Activated naive CD4-positive, alpha-beta T cell treated with anti-CD3 and anti-CD28 coated beads, Interleukin-2, amount 50 U/mL, for 24 hours (primary cell): ENCODE data around the gene CES1.
"Not testable (repeated sequence)": the region's sequence is repeated elsewhere in the genome, so short reads cannot be mapped to it uniquely, and the experiment has no call there.

Source experiments
- H3K27ac Mint-ChIP-seq: one replicate; pipeline ENCODE4 v1.8.0; 2021; ENCODE audit warnings: mild to moderate bottlenecking, mixed read lengths
- H3K27me3 Mint-ChIP-seq: one replicate; pipeline ENCODE4 v1.8.0; 2021; ENCODE audit warnings: mixed read lengths
- H3K36me3 Mint-ChIP-seq: one replicate; pipeline ENCODE4 v1.8.0; 2021; ENCODE audit warnings: mixed read lengths
- H3K4me1 Mint-ChIP-seq: one replicate; pipeline ENCODE4 v1.8.0; 2021; ENCODE audit warnings: mixed read lengths
- H3K4me3 Mint-ChIP-seq: one replicate; pipeline ENCODE4 v1.8.0; 2021; ENCODE audit warnings: mild to moderate bottlenecking, mixed read lengths
- H3K9me3 Mint-ChIP-seq: one replicate; pipeline ENCODE4 v1.8.0; 2021; ENCODE audit warnings: mixed read lengths

Gene CES1

GRCh38 chr16:55817236-55817912 lies 15.5 kb downstream of the CES1 start:
- Mint-ChIP-seq H3K27me3 (peaks cover 10% of the 10 kb centered on the region), H3K4me1 (no peaks in the 10 kb centered on the region), H3K36me3 (no peaks in the 10 kb centered on the region), H3K9me3 (no peaks in the 10 kb centered on the region), H3K4me3 (no peak overlapping the region), H3K27ac (no peak overlapping the region)

GRCh38 chr16:55816222-55816621 lies 16.7 kb downstream of the CES1 start:
- peaks cover 11% of the 10 kb centered on the region for H3K27me3 Mint-ChIP-seq
- not testable (repeated sequence) for H3K27ac Mint-ChIP-seq, H3K4me3 Mint-ChIP-seq, H3K9me3 Mint-ChIP-seq, H3K36me3 Mint-ChIP-seq, H3K4me1 Mint-ChIP-seq

- no peaks in the 10 kb centered on the region for H3K36me3 Mint-ChIP-seq
- H3K27ac Mint-ChIP-seq = no peak overlapping the region
- H3K4me3 Mint-ChIP-seq = no peak overlapping the region
Observed at GRCh38 chr16:55815320-55815719, 17.6 kb downstream of the CES1 start.

GRCh38 chr16:55814174-55814573 lies 18.7 kb downstream of the CES1 start:
- not testable (repeated sequence) for H3K4me1 Mint-ChIP-seq, H3K4me3 Mint-ChIP-seq, H3K9me3 Mint-ChIP-seq, H3K36me3 Mint-ChIP-seq, H3K27ac Mint-ChIP-seq
- peaks cover 11% of the 10 kb centered on the region for H3K27me3 Mint-ChIP-seq

More at GRCh38 chr16:55815320-55815719, 17.6 kb downstream of the CES1 start:
- Mint-ChIP-seq H3K9me3 (no peaks in the 10 kb centered on the region), H3K27me3 (peaks cover 9% of the 10 kb centered on the region), H3K4me1 (no peaks in the 10 kb centered on the region)

GRCh38 chr16:55813730-55814129 lies 19.2 kb downstream of the CES1 start:
- not testable (repeated sequence) for H3K9me3 Mint-ChIP-seq, H3K4me1 Mint-ChIP-seq, H3K4me3 Mint-ChIP-seq, H3K27me3 Mint-ChIP-seq, H3K27ac Mint-ChIP-seq, H3K36me3 Mint-ChIP-seq

- no peaks in the 10 kb centered on the region for H3K9me3 Mint-ChIP-seq
- H3K4me1 Mint-ChIP-seq = no peaks in the 10 kb centered on the region
- H3K27ac Mint-ChIP-seq = no peak overlapping the region
- no peaks in the 10 kb centered on the region for H3K36me3 Mint-ChIP-seq
- H3K4me3 Mint-ChIP-seq = no peak overlapping the region
- peaks cover 9% of the 10 kb centered on the region for H3K27me3 Mint-ChIP-seq
Observed at GRCh38 chr16:55812951-55813350, 19.9 kb downstream of the CES1 start.

GRCh38 chr16:55811811-55812210 lies 21.1 kb downstream of the CES1 start:
- H3K36me3 Mint-ChIP-seq = no peaks in the 10 kb centered on the region
- no peak overlapping the region for H3K27ac Mint-ChIP-seq
- H3K4me3 Mint-ChIP-seq = no peak overlapping the region
- no peaks in the 10 kb centered on the region for H3K9me3 Mint-ChIP-seq
- H3K27me3 Mint-ChIP-seq = peaks cover 9% of the 10 kb centered on the region
- H3K4me1 Mint-ChIP-seq = no peaks in the 10 kb centered on the region

GRCh38 chr16:55810451-55810961 lies 22.4 kb downstream of the CES1 start:
- Mint-ChIP-seq H3K4me3 (no peak overlapping the region), H3K36me3 (no peaks in the 10 kb centered on the region), H3K27me3 (peaks cover 9% of the 10 kb centered on the region), H3K27ac (no peak overlapping the region), H3K9me3 (no peaks in the 10 kb centered on the region), H3K4me1 (no peaks in the 10 kb centered on the region)

GRCh38 chr16:55809851-55810250 lies 23.0 kb downstream of the CES1 start:
- no peaks in the 10 kb centered on the region for H3K9me3 Mint-ChIP-seq
- no peaks in the 10 kb centered on the region for H3K4me1 Mint-ChIP-seq
- no peak overlapping the region for H3K27ac Mint-ChIP-seq
- no peak overlapping the region for H3K4me3 Mint-ChIP-seq
- H3K36me3 Mint-ChIP-seq = no peaks in the 10 kb centered on the region
- peaks cover 9% of the 10 kb centered on the region for H3K27me3 Mint-ChIP-seq

GRCh38 chr16:55809386-55809785 lies 23.5 kb downstream of the CES1 start:
- no peaks in the 10 kb centered on the region for H3K9me3 Mint-ChIP-seq
- no peaks in the 10 kb centered on the region for H3K4me1 Mint-ChIP-seq
- H3K4me3 Mint-ChIP-seq = no peak overlapping the region
- no peak overlapping the region for H3K27ac Mint-ChIP-seq
- peaks cover 6% of the 10 kb centered on the region for H3K27me3 Mint-ChIP-seq
- H3K36me3 Mint-ChIP-seq = no peaks in the 10 kb centered on the region

- H3K36me3 Mint-ChIP-seq, H3K9me3 Mint-ChIP-seq, H3K4me3 Mint-ChIP-seq, H3K27me3 Mint-ChIP-seq, H3K27ac Mint-ChIP-seq, H3K4me1 Mint-ChIP-seq: not testable (repeated sequence)
Observed at GRCh38 chr16:55808286-55808685, 24.6 kb downstream of the CES1 start.

- not testable (repeated sequence) for H3K36me3 Mint-ChIP-seq, H3K4me1 Mint-ChIP-seq, H3K9me3 Mint-ChIP-seq, H3K27me3 Mint-ChIP-seq, H3K4me3 Mint-ChIP-seq, H3K27ac Mint-ChIP-seq
Observed at GRCh38 chr16:55805104-55805503, 27.8 kb downstream of the CES1 start.

- H3K4me3 Mint-ChIP-seq, H3K36me3 Mint-ChIP-seq, H3K9me3 Mint-ChIP-seq, H3K27ac Mint-ChIP-seq, H3K4me1 Mint-ChIP-seq, H3K27me3 Mint-ChIP-seq: not testable (repeated sequence)
Observed at GRCh38 chr16:55803681-55804080, 29.2 kb downstream of the CES1 start.

GRCh38 chr16:55792934-55793374 lies 39.9 kb downstream of the CES1 start:
- H3K4me1 Mint-ChIP-seq, H3K9me3 Mint-ChIP-seq, H3K4me3 Mint-ChIP-seq, H3K27ac Mint-ChIP-seq, H3K27me3 Mint-ChIP-seq, H3K36me3 Mint-ChIP-seq: not testable (repeated sequence)

GRCh38 chr16:55791512-55791911 lies 41.4 kb downstream of the CES1 start:
- not testable (repeated sequence) for H3K4me1 Mint-ChIP-seq, H3K36me3 Mint-ChIP-seq, H3K9me3 Mint-ChIP-seq, H3K4me3 Mint-ChIP-seq, H3K27ac Mint-ChIP-seq, H3K27me3 Mint-ChIP-seq

- not testable (repeated sequence) for H3K9me3 Mint-ChIP-seq, H3K4me3 Mint-ChIP-seq, H3K4me1 Mint-ChIP-seq, H3K27me3 Mint-ChIP-seq, H3K27ac Mint-ChIP-seq, H3K36me3 Mint-ChIP-seq
Observed at GRCh38 chr16:55790240-55790639, 42.7 kb downstream of the CES1 start.

- not testable (repeated sequence) for H3K9me3 Mint-ChIP-seq, H3K4me3 Mint-ChIP-seq, H3K27ac Mint-ChIP-seq, H3K27me3 Mint-ChIP-seq, H3K4me1 Mint-ChIP-seq, H3K36me3 Mint-ChIP-seq
Observed at GRCh38 chr16:55782793-55783091, 50.2 kb downstream of the CES1 start.
